Activated naive CD8-positive, alpha-beta T cell treated with anti-CD3 and anti-CD28 coated beads, Interleukin-2, amount 50 U/mL, for 24 hours (primary cell): Measurements from ENCODE around the gene FXYD2.
A peak's percentile ranks its signal among the peaks of the same experiment; 100 is the strongest.

Source experiments
- ATAC-seq: fragments of 150-1000 bp; cut with Tn5 transposase; one replicate; pipeline ENCODE4 v1.10.0; 2021
- DNase-seq: peaks from one replicate; pipeline ENCODE4 v3.0.0; 2021
- H3K27ac Mint-ChIP-seq: one replicate; pipeline ENCODE4 v1.8.0; 2021; ENCODE audit warnings: mild to moderate bottlenecking, mixed read lengths
- H3K27me3 Mint-ChIP-seq: one replicate; pipeline ENCODE4 v1.8.0; 2021; ENCODE audit warnings: mixed read lengths
- H3K36me3 Mint-ChIP-seq: one replicate; pipeline ENCODE4 v1.8.0; 2021; ENCODE audit warnings: low read depth, mixed read lengths
- H3K4me1 Mint-ChIP-seq: one replicate; pipeline ENCODE4 v1.8.0; 2021; ENCODE audit warnings: mixed read lengths
- H3K4me3 Mint-ChIP-seq: one replicate; pipeline ENCODE4 v1.8.0; 2021; ENCODE audit warnings: mild to moderate bottlenecking, moderate library complexity, mixed read lengths
- H3K9me3 Mint-ChIP-seq: one replicate; pipeline ENCODE4 v1.8.0; 2021; ENCODE audit warnings: mixed read lengths

The FXYD2 gene

GRCh38 chr11:117834068-117834810 is 9.7 kb upstream of the FXYD2 start:
- Mint-ChIP-seq H3K27ac (no peak overlapping the region), H3K36me3 (no peaks in the 10 kb centered on the region), H3K4me1 (peaks cover 23% of the 10 kb centered on the region), H3K9me3 (no peaks in the 10 kb centered on the region), H3K27me3 (no peaks in the 10 kb centered on the region), H3K4me3 (no peak overlapping the region)
- DNase-seq (no peak), ATAC-seq (no peak)

GRCh38 chr11:117833401-117833891 is 8.9 kb upstream of the FXYD2 start:
- Mint-ChIP-seq H3K27me3 (no peaks in the 10 kb centered on the region), H3K4me1 (peaks cover 30% of the 10 kb centered on the region), H3K4me3 (no peak overlapping the region), H3K36me3 (no peaks in the 10 kb centered on the region), H3K27ac (no peak overlapping the region), H3K9me3 (no peaks in the 10 kb centered on the region)
- DNase-seq (no peak), ATAC-seq (no peak)

DNA sequence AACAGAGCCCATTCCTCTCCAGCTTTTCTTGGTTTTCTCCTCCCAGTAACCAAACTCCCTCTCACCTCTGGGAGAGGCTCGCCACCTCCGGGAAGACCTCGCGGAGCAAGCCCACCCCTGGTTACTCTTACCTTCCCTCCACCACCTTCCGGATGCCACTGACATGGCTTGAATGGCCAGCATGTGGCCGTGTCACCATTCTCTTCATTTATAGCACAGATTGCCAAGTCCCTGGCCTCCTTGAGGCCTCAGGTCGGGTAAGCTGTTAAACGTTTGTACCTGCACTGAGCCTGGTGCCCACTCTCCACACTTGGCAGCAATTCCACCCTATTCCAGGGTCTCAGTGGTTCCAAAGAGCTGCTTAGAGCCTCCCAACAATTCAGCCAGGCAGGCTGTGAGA is 8.0 kb upstream of the FXYD2 start:
- DNase-seq (no peak), ATAC-seq (no peak)
- Mint-ChIP-seq H3K4me3 (no peak overlapping the region), H3K27ac (no peak overlapping the region), H3K4me1 (peaks cover 40% of the 10 kb centered on the region), H3K27me3 (no peaks in the 10 kb centered on the region), H3K9me3 (no peaks in the 10 kb centered on the region), H3K36me3 (no peaks in the 10 kb centered on the region)

DNA sequence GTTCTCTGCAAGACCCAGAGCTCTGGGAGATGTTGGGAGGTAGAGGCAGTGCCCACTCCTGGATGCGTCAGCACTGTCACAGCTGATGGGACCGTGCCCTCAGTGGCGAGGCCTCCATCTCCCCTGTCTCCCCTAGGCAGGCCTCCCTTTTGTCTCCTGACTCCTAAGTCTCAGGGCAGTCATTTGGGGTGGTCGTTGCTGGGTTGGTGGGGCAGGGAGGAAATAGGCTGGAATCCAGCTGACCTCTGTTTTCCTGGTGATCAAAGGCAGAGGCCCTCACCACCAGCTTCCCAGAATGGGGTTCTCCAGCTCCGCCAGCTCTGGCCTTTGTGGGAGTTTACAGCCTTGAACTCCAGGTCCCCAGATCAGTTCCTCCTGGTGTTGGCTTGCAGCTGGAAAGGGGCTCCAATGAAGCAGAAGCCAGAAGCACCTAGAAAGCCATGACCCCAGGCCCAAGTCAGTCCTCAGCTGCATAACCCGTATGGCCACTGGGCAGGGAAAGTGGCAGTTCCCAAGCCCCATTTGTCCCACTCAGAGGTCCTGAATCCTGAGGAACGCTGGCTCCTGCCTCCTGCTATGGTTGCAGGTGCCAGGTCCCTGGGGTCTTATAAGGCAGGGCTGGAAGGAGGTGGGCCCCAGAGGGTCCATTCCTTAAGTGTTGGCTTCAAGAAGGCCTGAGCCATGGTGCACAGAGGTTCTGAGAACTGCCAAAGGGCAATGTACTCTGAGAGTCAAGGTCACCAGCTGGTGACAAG is 7.3 kb upstream of the FXYD2 start:
- Mint-ChIP-seq H3K27ac (no peak overlapping the region), H3K4me3 (no peak overlapping the region), H3K9me3 (no peaks in the 10 kb centered on the region), H3K27me3 (no peaks in the 10 kb centered on the region), H3K4me1 (peaks cover 43% of the 10 kb centered on the region), H3K36me3 (no peaks in the 10 kb centered on the region)
- DNase-seq (no peak), ATAC-seq (no peak)

DNA sequence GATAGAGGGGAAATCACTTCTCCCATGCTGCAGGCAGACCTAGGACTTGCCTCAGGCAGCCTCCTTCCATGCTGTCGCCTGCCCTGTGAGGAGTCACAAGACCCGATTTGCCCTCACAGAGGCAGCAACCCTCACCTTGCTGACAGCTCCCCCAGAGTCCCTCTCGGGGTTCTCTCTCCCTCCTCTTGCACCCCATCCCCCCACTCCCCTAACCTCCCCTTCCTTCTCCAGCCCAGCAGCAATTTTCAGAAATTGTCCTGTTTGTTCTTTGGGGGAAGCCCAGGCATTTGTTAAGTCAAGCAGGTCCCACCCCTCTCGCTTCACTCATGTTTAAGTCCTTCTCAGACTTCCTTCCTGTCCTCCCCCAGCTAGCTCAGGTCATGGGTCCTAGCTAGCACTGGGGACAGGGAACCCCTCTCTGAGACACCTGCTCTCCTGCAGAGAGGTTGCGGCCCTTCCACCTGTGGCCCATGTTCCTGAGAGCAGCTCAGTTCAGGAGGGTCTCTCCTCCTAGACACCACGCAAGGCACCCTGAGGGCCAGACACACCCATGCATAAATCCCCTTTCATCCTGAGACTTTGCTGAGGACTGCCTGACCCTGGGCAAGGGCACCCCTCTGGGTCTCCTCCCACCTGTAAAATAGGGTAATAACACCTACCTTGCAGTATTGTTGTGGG is 6.3 kb upstream of the FXYD2 start:
- Mint-ChIP-seq H3K9me3 (no peaks in the 10 kb centered on the region), H3K4me1 (peaks cover 51% of the 10 kb centered on the region), H3K4me3 (no peak overlapping the region), H3K27me3 (no peaks in the 10 kb centered on the region), H3K36me3 (no peaks in the 10 kb centered on the region), H3K27ac (peak overlapping the region; percentile 73)
- ATAC-seq (no peak), DNase-seq (no peak)

- ATAC-seq, result no peak
- Mint-ChIP-seq H3K9me3 (no peaks in the 10 kb centered on the region), H3K4me3 (peak overlapping the region; percentile 19), H3K36me3 (no peaks in the 10 kb centered on the region), H3K4me1 (peaks cover 58% of the 10 kb centered on the region), H3K27me3 (no peaks in the 10 kb centered on the region), H3K27ac (peak overlapping the region; percentile 73)
- no peak for DNase-seq
Measured at GRCh38 chr11:117830072-117830471, 5.5 kb upstream of the FXYD2 start.

GRCh38 chr11:117829369-117829725 is 4.8 kb upstream of the FXYD2 start:
- no peak overlapping the region for H3K4me3 Mint-ChIP-seq
- H3K27ac Mint-ChIP-seq, result peak overlapping the region; percentile 89
- H3K27me3 Mint-ChIP-seq, result no peaks in the 10 kb centered on the region
- H3K9me3 Mint-ChIP-seq, result no peaks in the 10 kb centered on the region
- peaks cover 66% of the 10 kb centered on the region for H3K4me1 Mint-ChIP-seq
- DNase-seq (no peak), ATAC-seq (no peak)
- H3K36me3 Mint-ChIP-seq, result no peaks in the 10 kb centered on the region

- peak overlapping the region; percentile 38 for H3K4me3 Mint-ChIP-seq
Measured at GRCh38 chr11:117828611-117829368, 4.2 kb upstream of the FXYD2 start.

GRCh38 chr11:117827521-117828511 is 3.3 kb upstream of the FXYD2 start:
- no peaks in the 10 kb centered on the region for H3K27me3 Mint-ChIP-seq
- no peaks in the 10 kb centered on the region for H3K9me3 Mint-ChIP-seq
- peaks cover 81% of the 10 kb centered on the region for H3K4me1 Mint-ChIP-seq
- ATAC-seq (no peak), DNase-seq (no peak)
- H3K27ac Mint-ChIP-seq, result peak overlapping the region; percentile 1
- H3K4me3 Mint-ChIP-seq, result peak overlapping the region; percentile 38
- no peaks in the 10 kb centered on the region for H3K36me3 Mint-ChIP-seq

More at GRCh38 chr11:117828611-117829368, 4.2 kb upstream of the FXYD2 start:
- Mint-ChIP-seq H3K4me1 (peaks cover 71% of the 10 kb centered on the region), H3K9me3 (no peaks in the 10 kb centered on the region), H3K27ac (peak overlapping the region; percentile 89), H3K27me3 (no peaks in the 10 kb centered on the region), H3K36me3 (no peaks in the 10 kb centered on the region)
- ATAC-seq (peak; percentile 97), DNase-seq (peak; percentile 93)

- Mint-ChIP-seq H3K27me3 (no peaks in the 10 kb centered on the region), H3K4me3 (no peak overlapping the region), H3K27ac (no peak overlapping the region), H3K4me1 (peaks cover 91% of the 10 kb centered on the region), H3K36me3 (no peaks in the 10 kb centered on the region), H3K9me3 (no peaks in the 10 kb centered on the region)
- ATAC-seq (no peak), DNase-seq (no peak)
Measured at GRCh38 chr11:117826832-117827231, 2.3 kb upstream of the FXYD2 start.

DNA sequence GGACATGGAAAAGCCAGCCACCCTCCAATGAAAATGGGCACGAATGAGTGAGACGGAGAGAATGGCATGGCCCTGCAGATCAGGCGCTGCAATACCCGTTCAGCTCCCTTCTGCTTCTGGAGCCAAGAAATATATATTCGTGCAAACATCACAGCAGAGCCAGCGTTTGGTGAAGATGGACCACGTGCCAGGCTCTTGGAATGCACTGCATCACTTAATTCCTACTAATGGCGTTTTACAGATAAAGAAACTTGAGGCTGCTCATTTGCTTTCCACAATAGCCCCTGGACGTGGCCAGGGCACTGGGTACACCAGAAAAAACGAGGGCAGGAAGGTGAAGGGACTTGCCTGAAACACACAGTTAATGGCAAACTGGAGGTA is 1.6 kb upstream of the FXYD2 start:
- Mint-ChIP-seq H3K9me3 (no peaks in the 10 kb centered on the region), H3K4me1 (peaks cover 90% of the 10 kb centered on the region), H3K4me3 (no peak overlapping the region), H3K36me3 (no peaks in the 10 kb centered on the region), H3K27me3 (no peaks in the 10 kb centered on the region), H3K27ac (no peak overlapping the region)
- ATAC-seq (no peak), DNase-seq (no peak)

DNA sequence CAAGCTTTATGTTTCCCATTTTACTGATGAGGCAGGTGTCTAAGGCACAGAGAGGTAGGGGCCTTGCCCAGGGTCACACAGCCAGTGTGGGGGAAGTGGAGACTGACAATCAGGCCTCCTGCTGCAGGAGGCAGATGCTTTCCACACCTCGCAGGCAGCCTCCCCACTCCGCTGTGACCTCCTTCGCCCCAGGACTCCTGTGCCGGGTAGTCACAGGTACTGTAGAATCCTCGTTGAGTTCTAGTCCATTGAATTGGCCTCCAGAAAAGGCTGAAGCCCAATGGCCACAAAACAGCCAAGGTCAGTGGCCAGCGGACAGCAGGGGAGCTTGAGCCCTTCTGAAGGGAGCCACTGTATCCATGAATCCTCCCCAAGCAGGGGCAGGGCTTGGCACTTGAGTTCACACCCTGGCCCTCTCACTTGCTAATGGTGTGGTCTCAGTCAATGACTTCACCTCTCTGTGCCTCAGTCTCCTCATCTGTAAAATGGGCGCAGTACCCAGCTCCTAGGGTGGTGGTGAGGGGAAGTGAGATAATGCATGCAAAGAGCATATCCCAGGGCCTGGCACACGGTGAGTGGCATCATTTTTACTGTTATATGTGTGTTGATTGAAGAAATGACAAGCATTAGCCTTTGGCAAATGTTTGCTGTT is 1.1 kb upstream of the FXYD2 start:
- no peaks in the 10 kb centered on the region for H3K9me3 Mint-ChIP-seq
- no peaks in the 10 kb centered on the region for H3K27me3 Mint-ChIP-seq
- no peak overlapping the region for H3K27ac Mint-ChIP-seq
- peaks cover 84% of the 10 kb centered on the region for H3K4me1 Mint-ChIP-seq
- no peak overlapping the region for H3K4me3 Mint-ChIP-seq
- ATAC-seq, result no peak
- H3K36me3 Mint-ChIP-seq, result no peaks in the 10 kb centered on the region
- DNase-seq, result no peak

- DNase-seq (no peak), ATAC-seq (no peak)
- no peaks in the 10 kb centered on the region for H3K27me3 Mint-ChIP-seq
- H3K9me3 Mint-ChIP-seq, result no peaks in the 10 kb centered on the region
- H3K27ac Mint-ChIP-seq, result peak overlapping the region; percentile 74
- no peaks in the 10 kb centered on the region for H3K36me3 Mint-ChIP-seq
- peak overlapping the region; percentile 3 for H3K4me3 Mint-ChIP-seq
- H3K4me1 Mint-ChIP-seq, result peaks cover 69% of the 10 kb centered on the region
Measured at GRCh38 chr11:117823946-117824420, 561 bp downstream of the FXYD2 start.
